ENCODE results near the gene CLCN3.
"Not testable (repeated sequence)": the region's sequence is repeated elsewhere in the genome, so short reads cannot be mapped to it uniquely, and the experiment has no call there.

CLCN3 gene

DNA sequence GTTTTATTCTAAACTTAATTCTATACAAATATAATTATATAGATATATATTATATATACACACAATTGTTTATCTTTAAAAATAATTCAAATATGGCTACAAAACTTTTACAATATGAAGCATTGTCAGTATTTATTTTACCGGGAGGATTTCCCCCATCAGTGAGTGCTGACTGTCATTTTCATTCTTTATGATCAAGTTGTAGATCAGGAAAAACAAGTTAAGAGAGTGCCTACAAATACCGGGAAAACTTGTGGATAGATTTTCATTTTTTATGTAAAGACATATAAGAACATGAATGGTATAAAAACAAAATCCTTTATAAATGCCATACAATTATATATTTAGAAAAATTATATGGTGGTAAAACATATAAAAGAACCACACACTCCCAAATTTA, 37.8 kb downstream of the CLCN3 start:
- DNase-seq: no peak

DNA sequence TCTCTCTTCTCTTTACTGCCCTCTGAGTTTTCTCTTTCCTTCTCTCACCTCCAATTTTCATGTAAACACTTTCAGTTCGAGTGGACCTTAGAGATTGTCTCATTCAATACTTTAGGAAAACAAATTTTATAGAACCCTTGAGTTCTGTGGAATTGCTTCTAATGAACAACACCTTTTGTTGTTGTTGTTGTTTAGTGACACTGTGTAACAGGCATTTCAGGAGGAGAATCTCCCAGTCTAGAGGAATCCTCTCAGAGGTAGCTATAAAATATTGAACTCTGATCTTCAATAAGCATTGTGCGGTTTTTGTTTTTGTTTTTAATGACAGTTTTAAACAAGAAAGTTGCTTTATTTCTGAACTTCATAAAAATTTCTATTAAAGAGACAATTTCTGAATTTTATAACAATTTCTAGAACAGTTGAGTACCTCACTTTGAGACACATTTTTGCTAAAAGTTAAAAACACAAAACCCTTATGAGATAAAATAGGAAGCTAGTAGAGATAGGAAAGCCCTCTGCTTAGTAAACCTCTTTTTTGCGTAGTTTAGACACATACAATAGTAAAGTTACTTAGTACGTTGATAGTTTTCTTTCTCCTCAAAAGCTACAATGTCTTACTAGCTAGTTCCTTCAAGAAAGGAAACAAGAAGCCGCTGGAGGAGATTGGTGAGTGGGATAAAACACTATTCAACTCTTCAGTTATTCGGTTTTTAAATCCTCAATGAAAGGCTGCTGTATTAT, 38.8 kb downstream of the CLCN3 start:
- DNase-seq: no peak

DNA sequence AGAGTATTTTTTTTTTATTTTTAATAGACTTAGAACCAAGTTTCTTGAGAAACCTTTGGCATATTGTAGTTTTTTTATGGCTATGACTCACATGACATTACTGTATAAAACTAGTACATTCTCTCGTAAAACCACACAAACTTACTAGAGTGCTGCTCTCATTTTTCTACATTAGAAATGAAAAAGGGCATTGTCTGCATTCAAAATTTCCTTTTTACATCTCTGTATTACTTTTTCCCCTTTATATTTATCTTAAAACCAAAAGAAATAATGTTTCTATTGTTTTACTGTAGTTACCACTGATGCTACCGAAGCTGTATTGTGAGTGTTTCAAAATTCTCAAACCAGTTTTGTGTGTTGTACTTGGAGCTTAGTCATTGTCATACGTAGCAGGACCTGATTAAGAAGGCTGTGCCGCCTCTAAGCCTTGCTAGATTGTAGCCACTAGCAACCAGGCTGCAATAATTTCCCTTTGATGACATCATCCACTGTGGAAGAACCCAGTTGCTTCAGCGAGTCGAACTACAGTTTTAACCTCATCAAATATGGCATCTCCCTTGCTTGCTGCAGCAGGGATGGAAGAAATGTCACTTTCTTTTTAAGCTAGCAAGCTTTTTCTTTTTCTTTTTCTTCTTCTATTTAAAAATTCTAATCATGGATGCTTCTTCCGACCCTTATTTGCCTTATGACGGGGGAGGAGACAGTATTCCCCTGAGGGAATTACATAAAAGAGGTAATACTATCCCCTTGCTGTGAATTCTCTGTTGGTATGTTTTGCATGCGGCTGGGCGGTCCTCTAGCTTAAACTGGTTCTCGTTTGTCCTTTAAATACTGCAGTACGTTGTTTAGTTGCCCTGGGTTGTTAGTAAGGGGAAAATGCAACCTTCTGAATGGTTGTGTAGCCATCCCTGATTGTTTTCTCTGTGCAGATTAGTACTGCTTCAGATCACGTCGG, 39.6 kb downstream of the CLCN3 start:
- peak; percentile 85 for DNase-seq

DNA sequence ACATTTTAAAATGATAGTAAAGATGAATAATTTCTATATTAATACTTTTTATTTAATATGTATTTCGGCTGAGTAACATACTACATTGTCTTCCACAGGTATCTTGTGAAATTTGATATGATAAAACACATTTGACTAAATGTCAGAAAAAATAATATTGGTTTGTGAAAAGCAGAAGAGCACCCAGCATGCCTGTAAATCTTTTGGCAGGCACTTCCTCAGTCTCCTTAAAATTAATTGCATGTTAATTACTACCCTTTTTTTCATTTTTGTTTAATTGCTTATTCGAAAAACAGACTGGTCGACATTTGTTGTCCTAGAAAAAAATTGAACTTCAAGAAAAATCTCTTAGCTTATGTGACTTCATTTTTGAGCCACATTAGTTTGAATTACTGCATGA, 40.6 kb downstream of the CLCN3 start:
- peak; percentile 7 for DNase-seq

DNA sequence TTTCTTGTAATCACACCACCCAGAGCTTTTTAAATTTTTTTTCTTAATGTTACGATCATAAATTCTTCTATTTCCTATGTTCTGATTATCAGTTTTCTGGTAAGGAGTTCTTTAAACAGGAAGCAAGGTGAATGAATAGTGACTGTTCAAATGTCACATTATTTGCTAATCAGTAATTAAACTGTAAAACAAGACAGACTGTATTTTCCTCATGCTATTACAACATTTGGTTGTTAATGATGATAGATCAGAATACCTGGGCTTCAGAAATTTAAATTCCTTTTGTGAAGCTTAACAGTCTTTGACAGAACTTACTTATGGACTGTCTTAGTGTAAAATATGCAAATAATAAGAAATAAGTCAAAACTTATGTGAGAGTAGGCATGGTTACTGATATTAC, 41.4 kb downstream of the CLCN3 start:
- no peak for DNase-seq

DNA sequence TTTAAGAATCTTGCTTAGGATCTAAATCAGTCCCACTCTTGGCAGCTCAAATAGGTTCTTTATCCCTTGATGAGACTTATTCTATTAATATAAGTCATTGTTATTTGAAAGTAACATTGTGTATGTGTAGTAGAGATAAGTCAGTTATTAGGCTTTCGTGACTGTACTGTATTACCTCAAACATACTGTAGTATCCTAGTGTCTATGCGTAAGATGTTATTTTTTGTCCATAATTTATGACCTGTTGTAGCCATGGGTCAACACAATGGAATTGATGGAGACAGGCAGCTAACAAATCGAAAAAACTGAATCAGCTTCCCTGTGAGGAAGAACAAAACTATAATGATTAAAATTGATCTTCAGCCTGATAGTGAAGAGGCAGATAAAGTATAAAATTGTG, 41.8 kb downstream of the CLCN3 start:
- DNase-seq: no peak

DNA sequence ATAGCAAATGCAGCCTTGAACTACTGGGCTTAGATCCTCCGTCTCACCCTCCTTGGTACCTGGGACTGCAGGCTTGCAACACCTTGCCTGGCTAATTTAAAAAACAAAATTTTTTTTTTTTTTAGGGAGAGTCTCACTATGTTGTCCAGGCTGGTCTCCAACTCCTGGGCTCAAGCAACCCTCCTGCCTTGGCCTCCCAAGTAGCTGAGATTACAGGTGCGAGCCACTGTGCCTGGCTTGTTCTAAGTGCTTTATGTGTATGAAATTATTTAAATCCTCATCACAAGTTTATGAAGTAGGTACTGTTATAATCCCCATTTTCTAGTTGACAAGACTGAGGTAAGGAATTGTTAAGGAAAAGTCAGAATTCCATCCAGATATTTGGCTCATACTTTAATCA, 43.0 kb downstream of the CLCN3 start:
- no peak for DNase-seq

DNA sequence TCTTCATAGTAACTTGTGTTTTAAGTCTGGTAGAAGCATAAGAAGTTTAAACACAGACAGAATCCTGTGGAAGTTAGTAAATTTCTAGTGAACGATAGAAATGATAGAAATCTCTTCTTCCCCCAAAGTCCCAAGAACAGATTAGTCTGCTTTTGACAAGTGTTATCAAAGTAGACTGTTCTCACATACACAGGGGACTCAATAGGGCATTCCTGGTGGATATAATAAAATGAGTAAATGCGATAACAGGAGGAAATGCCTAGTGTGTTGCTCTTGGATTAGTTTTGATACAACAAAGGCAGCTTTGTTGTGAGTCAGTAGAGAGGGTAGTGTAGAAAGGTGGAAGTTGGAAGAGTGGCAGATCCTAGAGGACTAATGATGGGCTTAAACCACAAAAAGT, 43.5 kb downstream of the CLCN3 start:
- DNase-seq: no peak

DNA sequence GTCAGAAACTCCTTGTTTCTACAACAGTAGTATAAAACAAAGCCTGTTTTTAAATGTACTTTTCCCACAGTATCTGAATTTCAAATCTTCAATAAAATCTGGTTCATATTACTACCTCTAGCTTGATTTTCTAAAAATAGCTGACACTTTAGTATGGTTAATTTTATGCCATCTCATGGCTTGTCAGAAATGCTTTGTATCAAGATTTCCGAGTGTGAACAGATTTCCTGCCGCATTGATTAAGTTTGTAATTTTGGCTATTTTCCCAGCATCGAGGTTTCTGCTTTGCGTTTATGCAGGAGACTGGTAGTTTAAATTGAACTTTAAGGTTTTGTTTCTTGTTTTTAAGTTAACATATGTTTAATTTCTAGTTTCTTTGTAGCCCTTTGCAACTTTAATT, 44.2 kb downstream of the CLCN3 start:
- DNase-seq: no peak

DNA sequence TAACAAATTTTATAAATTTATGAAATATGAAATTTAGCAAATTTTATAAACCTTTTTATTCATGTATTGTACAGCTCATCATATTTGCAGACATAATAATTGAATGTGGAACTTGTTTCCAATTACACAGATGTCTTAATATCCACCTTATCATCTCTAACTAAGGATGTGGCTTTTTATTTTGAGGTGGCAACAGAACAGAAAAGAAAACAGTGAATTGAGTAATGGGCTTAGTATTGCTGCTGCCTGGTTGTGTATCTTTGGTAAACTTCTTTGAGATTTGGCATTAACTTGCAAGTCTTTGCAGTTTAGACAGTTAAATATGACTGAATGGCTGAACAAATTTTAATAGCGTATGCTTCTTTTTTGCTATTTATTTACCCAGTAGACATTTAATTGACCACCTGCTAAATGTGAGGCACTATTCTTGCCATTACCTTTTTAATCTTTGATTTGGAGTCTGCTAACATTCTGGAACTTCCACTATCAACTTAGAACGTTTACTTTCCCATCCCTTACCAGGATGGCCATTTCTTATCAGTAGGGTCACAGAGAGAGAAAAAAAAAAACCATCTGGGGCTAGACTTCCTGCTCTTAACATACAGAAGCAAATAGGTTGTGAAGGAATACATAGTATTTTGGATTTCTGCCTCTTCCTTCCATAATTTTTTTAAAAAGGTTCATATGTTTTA, 44.8 kb downstream of the CLCN3 start:
- DNase-seq: no peak

DNA sequence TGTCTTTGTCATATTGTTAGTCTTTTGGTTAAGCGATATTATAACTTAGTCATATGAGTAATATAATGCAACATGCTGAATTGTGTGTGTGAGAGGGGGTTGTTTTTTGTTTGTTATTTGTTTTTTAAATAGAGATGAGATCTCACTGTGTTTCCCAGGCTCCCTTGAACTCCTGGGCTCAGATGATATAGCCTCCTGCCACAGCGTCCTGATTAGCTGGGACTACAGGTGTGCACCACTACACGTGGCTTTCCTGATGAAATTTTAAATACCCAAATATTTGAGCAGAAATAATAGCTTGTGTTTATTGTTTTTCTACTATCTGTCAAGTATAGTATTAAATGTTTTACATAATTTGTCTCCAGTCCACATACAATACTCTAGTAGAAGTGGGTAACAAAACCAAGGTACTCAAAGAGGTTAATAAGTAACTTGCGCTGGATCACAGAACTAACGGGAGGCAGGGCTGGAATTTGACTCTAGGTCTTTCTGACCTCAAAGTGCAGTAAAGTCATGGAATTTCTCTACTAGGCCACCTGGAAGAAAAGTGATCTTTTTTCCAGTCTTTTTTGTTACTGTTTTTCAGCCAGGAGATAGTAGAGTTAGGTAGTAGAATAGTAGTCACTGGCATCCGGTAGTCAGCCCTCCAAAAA, 47.8 kb downstream of the CLCN3 start:
- no peak for DNase-seq

DNA sequence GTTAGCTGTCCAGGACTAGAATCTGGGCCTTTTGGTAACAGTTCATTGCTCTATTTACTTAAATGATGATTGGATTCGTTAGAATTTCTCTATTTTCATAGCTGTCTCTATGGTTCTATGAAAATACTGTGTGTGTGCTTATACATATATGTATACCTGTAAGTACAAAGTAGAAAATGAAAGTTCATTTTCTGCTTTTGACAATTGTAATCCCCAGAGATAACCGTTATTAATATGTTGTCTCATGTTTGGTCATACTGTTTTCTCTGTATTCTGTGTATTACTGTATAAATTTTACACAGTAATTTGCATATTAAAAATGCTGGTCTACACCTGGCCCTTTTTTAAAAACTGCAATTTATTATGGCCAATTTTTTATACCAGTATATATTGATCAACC, 55.4 kb downstream of the CLCN3 start:
- no peak for DNase-seq

DNA sequence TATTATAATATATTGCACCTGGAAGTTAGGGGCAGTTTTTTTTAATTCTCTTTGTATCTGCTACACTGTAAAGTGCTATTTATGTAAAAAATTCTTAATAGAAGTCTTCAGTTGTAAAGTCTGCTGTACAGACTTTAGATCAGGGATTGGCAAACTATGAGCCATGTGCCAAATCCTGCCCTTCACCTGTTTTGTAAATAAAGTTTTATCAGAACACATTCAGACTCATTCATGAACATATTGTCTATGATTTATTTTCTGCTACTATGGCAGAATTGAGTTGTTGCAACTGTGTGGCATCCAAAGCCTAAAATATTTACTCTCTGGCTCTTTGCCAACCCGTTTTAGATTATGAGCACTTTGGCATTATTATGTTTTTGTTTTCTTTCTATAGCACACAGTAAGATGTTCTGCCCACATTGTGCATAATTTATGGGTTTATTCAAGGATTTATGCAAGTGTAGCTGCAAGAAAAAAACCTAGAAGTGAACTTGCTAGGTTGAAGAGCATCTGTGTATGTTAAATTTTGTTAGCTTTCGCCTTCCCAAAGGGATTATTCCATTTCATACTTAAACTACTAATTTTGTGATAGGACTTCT, 56.9 kb downstream of the CLCN3 start:
- peak; percentile 5 for DNase-seq

DNA sequence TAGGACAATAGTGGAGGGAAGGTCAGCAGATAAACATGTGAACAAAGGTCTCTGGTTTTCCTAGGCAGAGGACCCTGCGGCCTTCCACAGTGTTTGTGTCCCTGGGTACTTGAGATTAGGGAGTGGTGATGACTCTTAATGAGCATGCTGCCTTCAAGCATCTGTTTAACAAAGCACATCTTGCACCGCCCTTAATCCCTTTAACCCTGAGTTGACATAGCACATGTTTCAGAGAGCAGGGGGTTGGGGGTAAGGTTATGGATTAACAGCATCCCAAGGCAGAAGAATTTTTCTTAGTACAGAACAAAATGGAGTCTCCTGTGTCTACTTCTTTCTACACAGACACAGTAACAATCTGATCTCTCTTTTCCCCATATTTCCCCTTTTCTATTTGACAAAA, 58.1 kb downstream of the CLCN3 start:
- not testable (repeated sequence) for DNase-seq

DNA sequence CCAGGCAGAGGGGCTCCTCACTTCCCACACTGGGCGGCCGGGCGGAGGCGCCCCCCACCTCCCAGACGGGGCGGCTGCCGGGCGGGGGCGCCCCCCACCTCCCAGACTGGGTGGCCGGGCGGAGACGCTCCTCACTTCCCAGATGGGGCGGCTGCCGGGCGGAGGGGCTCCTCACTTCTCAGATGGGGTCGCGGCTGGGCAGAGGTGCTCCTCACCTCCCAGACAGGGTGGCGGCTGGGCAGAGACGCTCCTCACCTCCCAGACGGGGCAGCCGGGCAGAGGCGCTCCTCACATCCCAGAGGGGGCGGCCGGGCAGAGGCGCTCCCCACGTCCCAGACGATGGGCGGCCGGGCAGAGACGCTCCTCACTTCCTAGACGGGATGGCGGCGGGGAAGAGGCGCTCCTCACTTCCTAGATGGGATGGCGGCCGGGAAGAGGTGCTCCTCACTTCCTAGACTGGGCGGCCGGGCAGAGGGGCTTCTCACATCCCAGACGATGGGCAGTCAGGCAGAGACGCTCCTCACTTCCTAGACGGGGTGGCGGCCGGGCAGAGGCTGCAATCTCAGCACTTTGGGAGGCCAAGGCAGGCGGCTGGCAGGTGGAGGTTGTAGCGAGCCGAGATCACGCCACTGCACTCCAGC, 58.7 kb downstream of the CLCN3 start:
- not testable (repeated sequence) for DNase-seq

DNA sequence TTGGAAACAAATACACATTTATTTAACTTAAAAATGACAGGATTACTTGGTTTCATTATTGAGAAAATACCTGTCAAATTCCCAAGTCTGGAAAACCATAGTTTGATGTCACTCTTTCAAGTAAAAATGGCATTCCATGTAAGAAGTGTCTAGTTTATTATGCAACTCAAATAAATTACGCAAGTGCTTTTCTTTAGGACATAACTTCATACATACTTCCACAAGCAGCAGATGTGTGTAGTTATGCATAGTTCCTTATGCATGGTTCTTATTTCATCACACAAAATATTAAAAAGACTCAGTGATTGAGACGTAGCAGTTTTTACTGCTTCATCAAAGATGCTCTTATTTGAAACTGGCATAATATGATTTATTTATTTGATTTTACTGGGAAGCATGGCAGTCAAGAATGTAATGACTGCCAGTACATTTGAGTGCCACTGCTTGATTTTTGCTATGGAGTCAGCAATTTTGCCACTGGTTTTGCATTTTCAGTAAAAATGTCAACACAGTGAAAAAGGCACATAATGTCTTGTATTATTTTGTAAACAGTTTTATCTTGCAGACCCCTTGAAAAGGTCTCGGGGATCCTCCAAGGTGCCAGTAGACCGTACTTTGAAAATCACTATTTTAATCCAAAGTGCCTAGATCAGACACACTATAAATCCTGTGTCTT, 62.1 kb downstream of the CLCN3 start:
- no peak for DNase-seq

DNA sequence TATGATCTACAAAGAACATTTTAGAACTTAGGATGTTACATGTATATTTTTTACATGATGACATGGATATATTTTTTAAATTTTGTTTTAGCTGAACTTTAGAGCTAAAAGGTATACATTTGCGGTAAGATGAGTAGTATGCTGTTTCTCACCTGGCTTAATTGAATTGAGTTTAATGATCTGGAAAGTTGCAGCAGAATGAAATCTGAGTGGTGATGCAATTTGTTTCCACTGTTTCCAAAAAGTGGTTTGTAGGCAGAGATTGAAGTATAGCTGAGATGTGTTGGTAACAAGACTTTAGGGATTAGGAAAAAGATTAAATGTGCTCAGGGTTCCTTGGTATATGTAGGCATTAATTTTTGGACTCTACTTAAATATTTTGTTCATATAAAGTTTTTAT, 69.3 kb downstream of the CLCN3 start:
- DNase-seq: no peak

DNA sequence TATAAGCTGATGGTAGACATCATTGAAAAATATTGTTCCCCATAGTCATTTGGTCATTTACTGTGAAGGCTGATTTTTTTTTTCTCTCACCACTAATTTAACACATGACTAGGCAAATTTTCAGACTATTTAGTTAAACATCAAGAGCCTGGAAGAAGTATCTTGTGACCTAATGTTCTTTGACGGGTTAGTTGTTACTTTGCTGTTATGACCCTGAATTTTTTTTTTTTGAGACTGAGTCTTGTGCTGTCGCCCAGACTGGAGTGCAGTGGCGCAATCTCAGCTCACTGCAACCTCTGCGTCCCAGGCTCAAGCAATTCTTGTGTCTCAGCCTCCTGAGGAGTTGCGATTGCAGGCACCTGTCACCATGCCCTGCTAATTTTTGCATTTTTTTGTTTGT, 70.4 kb downstream of the CLCN3 start:
- no peak for DNase-seq

DNA sequence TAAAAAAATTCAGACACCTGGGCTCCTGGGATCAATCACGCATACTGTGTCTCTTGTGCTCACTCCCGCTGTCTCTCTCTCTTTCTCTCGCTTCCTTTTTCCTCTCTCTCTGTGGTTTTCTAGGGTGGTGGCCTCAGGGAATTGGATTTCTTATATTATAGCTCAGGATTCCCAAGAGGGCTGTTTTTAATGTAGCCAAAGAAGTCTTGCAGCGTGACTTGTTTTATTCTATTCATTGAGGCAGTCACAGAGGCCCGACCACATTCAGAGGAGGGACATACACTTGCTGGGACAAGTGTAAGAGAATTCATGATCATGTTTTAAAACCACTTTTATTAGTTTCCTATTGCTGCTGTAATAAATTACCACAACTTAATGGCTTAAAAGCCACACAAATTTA, 78.0 kb downstream of the CLCN3 start:
- DNase-seq: no peak

DNA sequence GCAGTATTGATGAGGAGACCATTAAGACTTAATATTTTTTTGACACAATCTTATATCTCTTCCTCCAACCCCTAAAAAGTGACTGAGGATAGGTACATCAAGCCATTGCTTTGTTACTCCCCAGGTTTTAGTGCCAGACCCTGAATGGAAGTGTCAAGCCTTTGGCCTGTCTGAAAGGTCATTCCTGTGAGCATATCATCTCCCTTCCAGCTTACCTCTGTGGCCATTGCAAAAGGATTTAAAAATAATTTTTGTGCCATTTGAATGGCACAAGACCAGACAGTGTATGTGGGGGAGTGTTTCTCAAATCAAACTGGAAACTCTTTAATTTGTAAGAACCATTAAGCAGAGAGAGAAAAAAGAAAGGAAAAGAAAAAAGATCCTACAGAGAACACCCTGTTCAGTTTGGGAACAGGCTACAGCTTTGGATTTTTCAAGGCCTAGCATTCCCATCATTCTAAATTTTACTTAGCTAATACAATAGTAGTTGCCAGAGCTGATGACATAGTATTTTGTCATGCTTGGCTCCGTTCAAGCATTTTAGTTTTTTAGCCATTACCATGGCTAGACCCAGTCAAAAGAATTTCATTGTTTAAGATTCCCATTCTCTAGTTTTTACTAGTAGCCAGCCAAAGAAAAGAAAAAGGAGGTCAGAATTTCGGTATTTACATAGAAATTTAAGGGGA, 87.7 kb downstream of the CLCN3 start:
- DNase-seq: no peak

DNA sequence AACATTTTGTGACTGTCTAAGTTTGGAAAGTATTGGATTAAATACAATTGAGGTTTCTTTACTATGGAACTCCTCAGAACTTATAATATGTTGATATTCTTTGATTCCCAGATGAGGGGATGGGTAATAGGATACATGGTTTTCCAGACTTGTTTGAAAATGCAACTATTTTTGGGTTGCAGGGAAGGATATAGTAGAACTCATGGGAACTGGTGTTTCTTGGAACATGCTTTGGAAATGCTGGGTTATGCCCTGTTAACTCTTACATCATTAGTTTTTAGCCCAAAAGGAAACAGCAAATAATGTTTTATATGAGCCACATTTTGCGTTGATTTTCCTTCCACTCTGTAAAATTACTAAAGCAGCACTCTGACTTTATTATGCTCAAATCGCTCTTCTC, 95.4 kb downstream of the CLCN3 start:
- no peak for DNase-seq
